Kidney epithelial cell (primary cell): Measurements from ENCODE around the gene FXYD4. TPM values are rescaled to one million over a fixed set of nuclear protein-coding genes. Genes with fewer than 3 reads are reported as not detected.
"Not testable (repeated sequence)": the region's sequence is repeated elsewhere in the genome, so short reads cannot be mapped to it uniquely, and the experiment has no call there.

ENCODE experiments used
- DNase-seq: peaks from one replicate; pipeline ENCODE4 v3.0.0-alpha.2; 2010; ENCODE audit warnings: low read depth
- H3K27me3 ChIP-seq: 2 replicates; pipeline ENCODE4 v1.6.0; 2011; ENCODE audit warnings: low read length; ENCODE audit not compliant: control insufficient read depth, insufficient read depth
- H3K36me3 ChIP-seq: 2 replicates; pipeline ENCODE4 v1.5.1; 2011; ENCODE audit warnings: low read length; ENCODE audit not compliant: control insufficient read depth, insufficient read depth
- H3K4me3 ChIP-seq: 2 replicates; pipeline ENCODE4 v1.5.1; 2011; ENCODE audit warnings: low read depth, mild to moderate bottlenecking, control low read depth, low read length
- CTCF ChIP-seq: IDR thresholded peaks from 2 replicates; pipeline ENCODE4 v1.5.1; 2011; ENCODE audit warnings: mild to moderate bottlenecking, moderate library complexity, low read length, control low read depth, inconsistent platforms; ENCODE audit not compliant: insufficient read depth, poor library complexity, severe bottlenecking
- total RNA-seq: library from RNA; depleted of rRNA; stranded (reverse); fragments of >200 nt; gene quantifications from 2 replicates; pipeline ENCODE4 v1.2.3, GENCODE V29; 2015

Gene FXYD4
- total RNA-seq, 1 donor from 2014 or later: not detected

GRCh38 chr10:43391496-43391895, 20.1 kb downstream of the FXYD4 start:
- DNase-seq: no peak
- H3K36me3 ChIP-seq: peaks cover 5% of the 10 kb centered on the region
- no peak for TF ChIP-seq CTCF
- no peaks in the 10 kb centered on the region for H3K27me3 ChIP-seq
- no peak overlapping the region for H3K4me3 ChIP-seq

- no peak overlapping the region for H3K4me3 ChIP-seq
- no peaks in the 10 kb centered on the region for H3K27me3 ChIP-seq
- no peak for DNase-seq
- TF ChIP-seq CTCF: no peak
- peaks cover 5% of the 10 kb centered on the region for H3K36me3 ChIP-seq
These were observed 21.3 kb downstream of the FXYD4 start for GRCh38 chr10:43392748-43393147.

- not testable (repeated sequence) for H3K27me3 ChIP-seq, H3K36me3 ChIP-seq, H3K4me3 ChIP-seq, DNase-seq
These were observed 21.8 kb downstream of the FXYD4 start for GRCh38 chr10:43393186-43393585.

- DNase-seq: no peak
- H3K27me3 ChIP-seq: no peaks in the 10 kb centered on the region
- no peak for TF ChIP-seq CTCF
- no peak overlapping the region for H3K4me3 ChIP-seq
- H3K36me3 ChIP-seq: peaks cover 5% of the 10 kb centered on the region
These were observed 22.3 kb downstream of the FXYD4 start for GRCh38 chr10:43393606-43394360.

GRCh38 chr10:43394868-43395267, 23.4 kb downstream of the FXYD4 start:
- TF ChIP-seq CTCF: no peak
- DNase-seq: no peak
- no peaks in the 10 kb centered on the region for H3K27me3 ChIP-seq
- H3K4me3 ChIP-seq: no peak overlapping the region
- H3K36me3 ChIP-seq: peaks cover 4% of the 10 kb centered on the region

- peaks cover 2% of the 10 kb centered on the region for H3K36me3 ChIP-seq
- TF ChIP-seq CTCF: no peak
- no peaks in the 10 kb centered on the region for H3K27me3 ChIP-seq
- no peak for DNase-seq
- H3K4me3 ChIP-seq: peak overlapping the region; percentile 70
These were observed 24.2 kb downstream of the FXYD4 start for GRCh38 chr10:43395571-43396060.
